GM21381 (cell line): ENCODE measurements around the gene FAM107A.

ENCODE experiments used
- ATAC-seq: cut with Tn5 transposase; IDR thresholded peaks from one replicate; pipeline ENCODE4 v1.9.1; 2021; ENCODE audit warnings: mild to moderate bottlenecking, moderate library complexity; ENCODE audit not compliant: unreplicated experiment

The FAM107A gene

GRCh38 chr3:58594117-58594516, 16.9 kb upstream of the FAM107A start:
- ATAC-seq = no peak

- no peak for ATAC-seq
Observed at GRCh38 chr3:58591517-58592510, 14.6 kb upstream of the FAM107A start.

- no peak for ATAC-seq
Observed at GRCh38 chr3:58588030-58588614, 10.9 kb upstream of the FAM107A start.

- no peak for ATAC-seq
Observed at GRCh38 chr3:58586776-58587192, 9.6 kb upstream of the FAM107A start.

GRCh38 chr3:58585994-58586393, 8.8 kb upstream of the FAM107A start:
- ATAC-seq = no peak

- peak; percentile 93 for ATAC-seq
Observed at GRCh38 chr3:58585005-58585786, 8.0 kb upstream of the FAM107A start.

GRCh38 chr3:58584690-58585004, 7.5 kb upstream of the FAM107A start:
- no peak for ATAC-seq

GRCh38 chr3:58581328-58582091, 4.3 kb upstream of the FAM107A start:
- no peak for ATAC-seq

- no peak for ATAC-seq
Observed at GRCh38 chr3:58580826-58581327, 3.7 kb upstream of the FAM107A start.

- ATAC-seq = no peak
Observed at GRCh38 chr3:58578873-58579272, 1.7 kb upstream of the FAM107A start.

GRCh38 chr3:58576716-58577115, 475 bp downstream of the FAM107A start:
- ATAC-seq = no peak

- ATAC-seq = no peak
Observed at GRCh38 chr3:58575971-58576652, 1.1 kb downstream of the FAM107A start.

GRCh38 chr3:58574682-58575081, 2.5 kb downstream of the FAM107A start:
- no peak for ATAC-seq

GRCh38 chr3:58574106-58574505, 3.1 kb downstream of the FAM107A start:
- no peak for ATAC-seq

- ATAC-seq = no peak
Observed at GRCh38 chr3:58573640-58574039, 3.6 kb downstream of the FAM107A start.

- no peak for ATAC-seq
Observed at GRCh38 chr3:58572634-58573230, 4.5 kb downstream of the FAM107A start.

GRCh38 chr3:58572013-58572633, 5.1 kb downstream of the FAM107A start:
- no peak for ATAC-seq

- ATAC-seq = no peak
Observed at GRCh38 chr3:58570851-58571250, 6.3 kb downstream of the FAM107A start.
